Common myeloid progenitor, CD34-positive (primary cell): ENCODE results near the gene MVP.

ENCODE experiments used
- CTCF ChIA-PET: fragments of 350-600 bp; sonication (Branson Sonifier 250); formaldehyde crosslinking; loops from one replicate; lab custom pipeline; 2021; ENCODE audit warnings: antibody characterized with exemption; lab: Charles Lee
- POLR2A ChIA-PET: fragments of 350-600 bp; sonication (Branson Sonifier 250); formaldehyde crosslinking; loops from one replicate; lab custom pipeline; 2021; ENCODE audit warnings: antibody characterized with exemption; lab: Charles Lee
- DNase-seq, 3 donors: peaks; one replicate each; pipeline versions ENCODE4 v3.0.0 to v3.0.0-alpha.2; 2013
- H3K27ac ChIP-seq, 2 experiments: 1 replicate in 1 of 2; 2 replicates in 1 of 2; pipeline ENCODE4 v1.7.0; 2013; ENCODE audit warnings: inconsistent platforms in 2 of 2, low read length in 2 of 2, mild to moderate bottlenecking in 2 of 2, low read depth in 1 of 2, moderate library complexity in 1 of 2; ENCODE audit not compliant: severe bottlenecking in 2 of 2, insufficient read depth in 1 of 2, poor library complexity in 1 of 2
- H3K27me3 ChIP-seq, 5 experiments: replicated peaks in 2 of 5; 1 replicate in 3 of 5; 2 replicates in 2 of 5; pipeline versions ENCODE4 v1.6.1 to v1.7.0; 2013; ENCODE audit warnings: low read length in 4 of 5, mild to moderate bottlenecking in 2 of 5, moderate library complexity in 2 of 5, inconsistent platforms in 1 of 5; ENCODE audit not compliant: insufficient read depth in 5 of 5, control insufficient read depth in 4 of 5
- H3K36me3 ChIP-seq, 4 experiments: 1 replicate in 2 of 4; 2 replicates in 2 of 4; pipeline versions ENCODE4 v1.6.1 to v1.7.0; 2013; ENCODE audit warnings: low read length in 3 of 4, control low read depth in 1 of 4, mild to moderate bottlenecking in 1 of 4; ENCODE audit not compliant: control insufficient read depth in 4 of 4, insufficient read depth in 4 of 4
- H3K4me1 ChIP-seq, 4 experiments: 1 replicate in 3 of 4; 2 replicates in 1 of 4; pipeline versions ENCODE4 v1.6.1 to v1.7.1; 2013; ENCODE audit warnings: low read length in 3 of 4, mild to moderate bottlenecking in 3 of 4, control low read depth in 1 of 4, inconsistent platforms in 1 of 4, moderate library complexity in 1 of 4; ENCODE audit not compliant: control insufficient read depth in 4 of 4, insufficient read depth in 4 of 4; ENCODE audit errors: control extremely low read depth in 1 of 4
- H3K4me3 ChIP-seq, 7 experiments: 1 replicate in 4 of 7; 2 replicates in 3 of 7; pipeline versions ENCODE4 v1.5.1 to v1.7.0; 2013; ENCODE audit warnings: mild to moderate bottlenecking in 7 of 7, low read length in 6 of 7, moderate library complexity in 6 of 7, inconsistent platforms in 2 of 7, low read depth in 2 of 7, control low read depth in 1 of 7; ENCODE audit not compliant: insufficient read depth in 4 of 7, control insufficient read depth in 1 of 7; ENCODE audit errors: extremely low read depth in 1 of 7
- H3K9me3 ChIP-seq, 5 experiments: 1 replicate in 4 of 5; 2 replicates in 1 of 5; pipeline versions ENCODE4 v1.6.1 to v1.7.1; 2013; ENCODE audit warnings: low read length in 4 of 5, mild to moderate bottlenecking in 2 of 5, inconsistent platforms in 1 of 5, low read depth in 1 of 5, moderate library complexity in 1 of 5; ENCODE audit not compliant: control insufficient read depth in 4 of 5, insufficient read depth in 2 of 5; ENCODE audit errors: control extremely low read depth in 1 of 5
- WGBS: methylation state at CpG from one replicate; pipeline ENCODE4 v1.1.5; 2013; ENCODE audit not compliant: insufficient coverage; 5-methylcytosine and 5-hydroxymethylcytosine counted together

MVP gene

GRCh38 chr16:29808219-29808900, 11.9 kb upstream of the MVP start:
- 72% methylated on average over 23 of the region's 25 CpGs for WGBS
- H3K27ac ChIP-seq, result peak overlapping the region in 1 of 2 experiments; percentile 78
- H3K9me3 ChIP-seq, result no peaks in the 10 kb centered on the region
- H3K4me3 ChIP-seq, result peak overlapping the region; percentile 4 to 94 (median 73)
- ChIA-PET POLR2A (interaction anchor here (0.6 to 3.0 kb wide), 4 partner anchors 8 to 88 kb away, joined by 3 to 12 read pairs (median 6); partner anchors contain the start of genes KIF22 and PAGR1), CTCF (interaction anchor here (0.8 to 2.6 kb wide), 15 partner anchors 9 to 215 kb away, joined by 3 to 17 read pairs (median 4); partner anchors contain the start of genes C16orf92, KIF22 and MVP)
- no peak for DNase-seq
- H3K36me3 ChIP-seq, result peaks cover 2 to 42% (median 18%) of the 10 kb centered on the region in 4 experiments
- peaks cover 0 to 17% (median 8%) of the 10 kb centered on the region in 5 experiments for H3K27me3 ChIP-seq
- peaks cover 8 to 70% (median 63%) of the 10 kb centered on the region in 4 experiments for H3K4me1 ChIP-seq

GRCh38 chr16:29809031-29809747, 11.1 kb upstream of the MVP start:
- WGBS, result 95% methylated on average over 27 of the region's 31 CpGs
- peaks cover 2 to 35% (median 16%) of the 10 kb centered on the region in 4 experiments for H3K36me3 ChIP-seq
- no peaks in the 10 kb centered on the region for H3K9me3 ChIP-seq
- peak overlapping the region in 4 of 7 experiments; percentile 73 to 94 (median 79) for H3K4me3 ChIP-seq
- ChIA-PET CTCF (interaction anchor here (1.8 to 2.6 kb wide), 5 partner anchors 11 to 108 kb away, joined by 4 to 17 read pairs (median 12); partner anchors contain the start of genes KIF22 and MVP), POLR2A (no interaction called here)
- no peak for DNase-seq
- H3K4me1 ChIP-seq, result peaks cover 7 to 65% (median 58%) of the 10 kb centered on the region in 4 experiments
- H3K27ac ChIP-seq, result peak overlapping the region in 1 of 2 experiments; percentile 78
- peaks cover 0 to 20% (median 8%) of the 10 kb centered on the region in 5 experiments for H3K27me3 ChIP-seq

- 93% methylated on average over 8 of the region's 23 CpGs for WGBS
- Histone ChIP-seq H3K27me3 (peaks cover 0 to 20% (median 8%) of the 10 kb centered on the region in 5 experiments), H3K36me3 (peaks cover 2 to 35% (median 16%) of the 10 kb centered on the region in 4 experiments), H3K4me1 (peaks cover 2 to 61% (median 58%) of the 10 kb centered on the region in 4 experiments), H3K4me3 (no peak overlapping the region), H3K27ac (peak overlapping the region in 1 of 2 experiments; percentile 34), H3K9me3 (no peaks in the 10 kb centered on the region)
- POLR2A ChIA-PET, result no interaction called here
- CTCF ChIA-PET, result interaction anchor here (0.7 kb wide), 1 partner anchor 38 kb away, joined by 3 read pairs; no protein-coding TSS in a partner anchor
- no peak for DNase-seq
Measured at GRCh38 chr16:29809850-29810698, 10.2 kb upstream of the MVP start.

- ChIA-PET CTCF (interaction anchor here (0.7 kb wide), 1 partner anchor 38 kb away, joined by 3 read pairs; no protein-coding TSS in a partner anchor), POLR2A (no interaction called here)
- H3K27ac ChIP-seq, result peak overlapping the region in 1 of 2 experiments; percentile 34
- peaks cover 2 to 35% (median 16%) of the 10 kb centered on the region in 4 experiments for H3K36me3 ChIP-seq
- no peak for DNase-seq
- peaks cover 0 to 20% (median 8%) of the 10 kb centered on the region in 5 experiments for H3K27me3 ChIP-seq
- peak overlapping the region in 5 of 7 experiments; percentile 43 to 76 (median 70) for H3K4me3 ChIP-seq
- WGBS, result 40% methylated on average over 9 of the region's 9 CpGs
- H3K9me3 ChIP-seq, result no peaks in the 10 kb centered on the region
- peaks cover 2 to 66% (median 63%) of the 10 kb centered on the region in 4 experiments for H3K4me1 ChIP-seq
Measured at GRCh38 chr16:29810699-29811169, 9.5 kb upstream of the MVP start.

GRCh38 chr16:29811170-29811895, 8.9 kb upstream of the MVP start:
- WGBS, result under 1% methylated on average over 26 of the region's 31 CpGs
- CTCF ChIA-PET, result no interaction called here

More at GRCh38 chr16:29811170-29811895, 8.9 kb upstream of the MVP start:
- POLR2A ChIA-PET, result no interaction called here
- Histone ChIP-seq H3K9me3 (no peaks in the 10 kb centered on the region), H3K27me3 (peaks cover 0 to 20% (median 8%) of the 10 kb centered on the region in 5 experiments), H3K4me3 (peak overlapping the region; percentile 23 to 76 (median 66)), H3K27ac (peak overlapping the region in 1 of 2 experiments; percentile 14), H3K36me3 (peaks cover 2 to 35% (median 16%) of the 10 kb centered on the region in 4 experiments), H3K4me1 (peaks cover 2 to 66% (median 63%) of the 10 kb centered on the region in 4 experiments)
- peak; percentile 54 to 84 (median 81) for DNase-seq
